ENCODE data around the gene DYRK3.

The DYRK3 gene

DNA sequence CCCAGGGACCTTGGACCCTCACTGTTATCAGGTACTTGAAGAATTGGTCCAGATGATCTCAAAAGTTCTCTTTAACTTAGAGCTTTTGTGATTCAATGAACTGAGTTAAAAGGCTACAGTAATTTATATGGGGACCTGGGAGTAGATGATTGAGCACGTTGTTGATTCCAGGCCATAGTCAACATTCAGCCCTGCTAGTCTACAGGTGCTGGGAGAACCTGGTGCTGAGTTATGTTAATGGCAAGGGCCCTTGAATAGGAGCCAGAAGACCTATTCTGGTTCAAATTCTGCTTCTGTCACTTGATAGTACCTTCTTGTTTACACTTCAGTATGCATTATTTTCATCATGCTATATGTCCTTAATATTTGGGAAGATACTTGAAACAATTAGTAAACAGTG lies 11.2 kb downstream of the DYRK3 start:
- Histone ChIP-seq H3K27me3 (no peaks in the 10 kb centered on the region), H3K9me3 (no peaks in the 10 kb centered on the region), H3K4me3 (ENCODE audit: low read depth in 1 of 2, low read length in 1 of 2) (no peak overlapping the region), H3K4me1 (ENCODE audit: control insufficient read depth in 1 of 2, insufficient read depth in 1 of 2, low read depth in 1 of 2, low read length in 1 of 2) (peaks cover 3 to 4% of the 10 kb centered on the region in 2 experiments), H3K36me3 (no peaks in the 10 kb centered on the region), H3K27ac (no peak overlapping the region)
- TF ChIP-seq, protein P1, sequence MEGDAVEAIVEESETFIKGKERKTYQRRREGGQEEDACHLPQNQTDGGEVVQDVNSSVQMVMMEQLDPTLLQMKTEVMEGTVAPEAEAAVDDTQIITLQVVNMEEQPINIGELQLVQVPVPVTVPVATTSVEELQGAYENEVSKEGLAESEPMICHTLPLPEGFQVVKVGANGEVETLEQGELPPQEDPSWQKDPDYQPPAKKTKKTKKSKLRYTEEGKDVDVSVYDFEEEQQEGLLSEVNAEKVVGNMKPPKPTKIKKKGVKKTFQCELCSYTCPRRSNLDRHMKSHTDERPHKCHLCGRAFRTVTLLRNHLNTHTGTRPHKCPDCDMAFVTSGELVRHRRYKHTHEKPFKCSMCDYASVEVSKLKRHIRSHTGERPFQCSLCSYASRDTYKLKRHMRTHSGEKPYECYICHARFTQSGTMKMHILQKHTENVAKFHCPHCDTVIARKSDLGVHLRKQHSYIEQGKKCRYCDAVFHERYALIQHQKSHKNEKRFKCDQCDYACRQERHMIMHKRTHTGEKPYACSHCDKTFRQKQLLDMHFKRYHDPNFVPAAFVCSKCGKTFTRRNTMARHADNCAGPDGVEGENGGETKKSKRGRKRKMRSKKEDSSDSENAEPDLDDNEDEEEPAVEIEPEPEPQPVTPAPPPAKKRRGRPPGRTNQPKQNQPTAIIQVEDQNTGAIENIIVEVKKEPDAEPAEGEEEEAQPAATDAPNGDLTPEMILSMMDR (IDR thresholded peaks at IDR 0.05) = no peak

GRCh38 chr1:206647224-206647623 lies 11.9 kb downstream of the DYRK3 start:
- H3K4me3 ChIP-seq (ENCODE audit: low read depth in 1 of 2, low read length in 1 of 2) = no peak overlapping the region
- H3K27me3 ChIP-seq = no peaks in the 10 kb centered on the region
- no peak overlapping the region for H3K27ac ChIP-seq
- peaks cover 3 to 4% of the 10 kb centered on the region in 2 experiments for H3K4me1 ChIP-seq (ENCODE audit: control insufficient read depth in 1 of 2, insufficient read depth in 1 of 2, low read depth in 1 of 2, low read length in 1 of 2)
- TF ChIP-seq, protein P1 (IDR thresholded peaks at IDR 0.05) = no peak
- H3K36me3 ChIP-seq = no peaks in the 10 kb centered on the region
- H3K9me3 ChIP-seq = no peaks in the 10 kb centered on the region

GRCh38 chr1:206649261-206649921 lies 14.1 kb downstream of the DYRK3 start:
- no peaks in the 10 kb centered on the region for H3K4me1 ChIP-seq (ENCODE audit: control insufficient read depth in 1 of 2, insufficient read depth in 1 of 2, low read depth in 1 of 2, low read length in 1 of 2)
- no peaks in the 10 kb centered on the region for H3K9me3 ChIP-seq
- H3K27ac ChIP-seq = no peak overlapping the region
- H3K36me3 ChIP-seq = no peaks in the 10 kb centered on the region
- H3K4me3 ChIP-seq (ENCODE audit: low read depth in 1 of 2, low read length in 1 of 2) = no peak overlapping the region
- no peaks in the 10 kb centered on the region for H3K27me3 ChIP-seq
- TF ChIP-seq, protein P1 (IDR thresholded peaks at IDR 0.05) = no peak

- no peaks in the 10 kb centered on the region for H3K36me3 ChIP-seq
Observed at GRCh38 chr1:206651014-206651413, 15.7 kb downstream of the DYRK3 start.

DNA sequence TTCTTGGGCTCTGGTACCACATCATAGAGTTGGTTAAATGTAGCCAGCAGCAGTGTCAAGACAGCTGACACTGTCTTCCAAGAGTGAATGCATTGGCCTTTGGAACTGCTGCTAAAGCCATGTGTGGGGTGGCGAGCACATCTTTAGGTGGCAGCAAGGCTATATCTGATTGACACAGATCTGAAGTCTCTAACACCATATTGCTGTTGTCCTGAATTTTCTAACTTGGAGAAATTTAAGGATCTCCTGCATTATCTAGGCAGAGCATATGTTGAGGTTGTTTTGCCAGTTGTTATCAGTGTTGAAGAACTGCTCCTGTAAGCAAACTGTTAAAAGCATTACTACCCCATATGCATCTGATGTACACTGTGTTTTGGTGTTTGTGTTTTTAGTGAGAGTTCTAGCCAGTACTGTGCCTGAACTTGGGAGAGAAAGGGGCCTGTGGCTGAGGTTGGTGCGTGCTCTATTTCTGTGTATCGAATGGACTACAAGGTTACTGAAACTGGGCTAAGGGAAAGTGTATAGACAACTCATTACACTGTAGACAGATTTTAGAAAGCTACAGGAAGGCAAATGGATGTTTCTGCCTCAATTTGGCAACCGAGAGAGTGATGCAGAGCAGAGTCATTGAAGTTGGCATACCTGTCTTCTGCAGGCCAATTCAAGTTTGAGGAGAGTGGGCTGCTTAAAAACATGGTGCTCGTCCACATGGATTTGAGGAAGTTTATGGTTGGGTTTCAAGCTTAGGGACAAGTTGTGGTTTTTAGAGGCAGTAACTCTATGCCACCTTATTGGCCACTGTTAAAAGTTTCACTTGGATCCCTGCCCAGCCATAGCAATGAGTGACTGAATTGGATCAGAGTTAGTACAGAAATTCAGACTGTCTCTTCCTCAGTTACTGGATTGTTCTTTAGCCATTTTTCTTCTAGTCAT lies 16.9 kb downstream of the DYRK3 start:
- H3K4me1 ChIP-seq (ENCODE audit: control insufficient read depth in 1 of 2, insufficient read depth in 1 of 2, low read depth in 1 of 2, low read length in 1 of 2) = no peaks in the 10 kb centered on the region
- H3K9me3 ChIP-seq = no peaks in the 10 kb centered on the region
- no peak overlapping the region for H3K4me3 ChIP-seq (ENCODE audit: low read depth in 1 of 2, low read length in 1 of 2)
- H3K27ac ChIP-seq = no peak overlapping the region
- TF ChIP-seq, protein P1 (IDR thresholded peaks at IDR 0.05) = no peak
- H3K27me3 ChIP-seq = no peaks in the 10 kb centered on the region
- no peaks in the 10 kb centered on the region for H3K36me3 ChIP-seq

More at GRCh38 chr1:206651014-206651413, 15.7 kb downstream of the DYRK3 start:
- no peak overlapping the region for H3K4me3 ChIP-seq (ENCODE audit: low read depth in 1 of 2, low read length in 1 of 2)
- H3K9me3 ChIP-seq = no peaks in the 10 kb centered on the region
- no peaks in the 10 kb centered on the region for H3K4me1 ChIP-seq (ENCODE audit: control insufficient read depth in 1 of 2, insufficient read depth in 1 of 2, low read depth in 1 of 2, low read length in 1 of 2)
- no peak overlapping the region for H3K27ac ChIP-seq
- no peaks in the 10 kb centered on the region for H3K27me3 ChIP-seq
- TF ChIP-seq, protein P1 (IDR thresholded peaks at IDR 0.05) = no peak
